Measurements from ENCODE around the gene RFWD3.

RFWD3 gene

DNA sequence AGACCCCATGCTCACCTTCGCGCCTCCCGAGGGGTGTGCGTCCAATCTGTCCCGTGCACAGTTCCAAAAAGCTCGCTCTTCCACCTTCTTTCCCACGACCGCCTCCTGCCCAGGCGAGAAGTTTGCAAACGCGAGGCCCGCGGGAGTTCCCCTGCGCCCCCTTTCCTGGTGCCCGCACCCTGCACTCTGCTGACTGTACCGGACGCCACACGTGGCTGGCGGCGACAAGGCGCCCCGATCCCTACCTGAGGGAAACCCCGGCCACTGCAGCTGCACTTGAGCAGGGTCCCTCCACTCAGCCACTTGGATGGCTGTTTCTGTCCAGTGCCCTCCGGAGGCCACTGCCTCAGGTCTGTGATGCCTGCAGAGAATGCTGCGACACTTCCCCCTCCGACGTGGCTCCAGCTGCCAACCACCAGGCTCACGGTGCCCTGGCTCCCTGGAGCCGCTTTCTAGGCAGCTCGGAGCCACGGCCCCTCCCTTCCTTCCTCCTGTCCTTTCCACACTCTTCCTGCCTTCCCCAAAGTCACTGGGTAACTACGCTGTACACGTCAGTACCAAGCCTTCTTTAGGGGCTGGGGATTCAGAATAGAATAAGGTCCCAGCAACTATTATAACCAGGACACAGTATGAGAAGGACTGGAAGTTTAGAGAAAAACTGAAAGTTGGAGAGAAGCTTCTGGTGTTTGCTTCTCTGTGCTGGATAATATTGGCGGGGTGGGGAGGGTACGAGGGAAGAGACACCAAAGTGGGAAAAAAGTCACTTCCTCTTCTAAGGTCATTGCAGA is 34.0 kb upstream of the RFWD3 start, which contains the start of gene MLKL:
MLKL (minus strand) TSS at position 425 of the 788 bp plus-strand sequence. CDS start 5,105 bp downstream, outside the sequence.
- no peaks in the 10 kb centered on the region for H3K9me3 ChIP-seq (ENCODE audit: insufficient read depth, low read length)
- H3K4me1 ChIP-seq (ENCODE audit: insufficient read depth, insufficient read length): no peaks in the 10 kb centered on the region
- peaks cover 13% of the 10 kb centered on the region for H3K27me3 ChIP-seq (ENCODE audit: insufficient read depth, insufficient read length)
- DNase-seq (ENCODE audit: low read depth, low spot score): no peak
- no peaks in the 10 kb centered on the region for H3K36me3 ChIP-seq (ENCODE audit: insufficient read depth, insufficient read length, low read length)
- peak within 1 kb of the TSS; percentile 77 for H3K9ac ChIP-seq (ENCODE audit: insufficient read length, low read depth)
- TF ChIP-seq SUZ12 (IDR thresholded peaks at IDR 0.05; ENCODE audit: extremely low read depth, insufficient read depth, insufficient read length): no peak
- TF ChIP-seq ZNF274 (IDR thresholded peaks at IDR 0.05; ENCODE audit: low read depth, low read length): no peak
- TF ChIP-seq YY1 (IDR thresholded peaks at IDR 0.05; ENCODE audit: insufficient read depth, insufficient read length): no peak
- H3K4me3 ChIP-seq (ENCODE audit: insufficient read length, low read depth): peak within 1 kb of the TSS; percentile 59

DNA sequence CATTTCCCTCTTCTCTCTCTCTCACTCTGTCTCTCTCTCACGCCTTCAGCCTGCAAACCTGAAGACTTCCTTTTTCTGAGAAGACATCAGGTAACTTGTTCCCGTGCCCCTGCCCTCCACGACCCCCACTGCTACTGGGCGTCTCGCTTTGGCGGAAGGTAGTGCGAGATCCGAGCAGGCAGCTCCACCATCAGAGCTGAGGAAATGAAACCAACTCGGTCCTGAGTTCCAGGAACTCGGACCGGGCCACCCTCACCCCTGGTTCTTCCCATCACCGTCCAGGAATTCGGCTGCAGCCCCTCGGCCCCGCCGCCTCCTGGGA is 33.4 kb upstream of the RFWD3 start:
- no peak for DNase-seq (ENCODE audit: low read depth, low spot score)
- peak overlapping the region; percentile 77 for H3K9ac ChIP-seq (ENCODE audit: insufficient read length, low read depth)
- TF ChIP-seq ZNF274 (IDR thresholded peaks at IDR 0.05; ENCODE audit: low read depth, low read length) (no peak), SUZ12 (IDR thresholded peaks at IDR 0.05; ENCODE audit: extremely low read depth, insufficient read depth, insufficient read length) (no peak), YY1 (IDR thresholded peaks at IDR 0.05; ENCODE audit: insufficient read depth, insufficient read length) (no peak)
- no peaks in the 10 kb centered on the region for H3K4me1 ChIP-seq (ENCODE audit: insufficient read depth, insufficient read length)
- H3K9me3 ChIP-seq (ENCODE audit: insufficient read depth, low read length): no peaks in the 10 kb centered on the region
- peak overlapping the region; percentile 59 for H3K4me3 ChIP-seq (ENCODE audit: insufficient read length, low read depth)
- H3K27me3 ChIP-seq (ENCODE audit: insufficient read depth, insufficient read length): peaks cover 13% of the 10 kb centered on the region
- peaks cover 4% of the 10 kb centered on the region for H3K36me3 ChIP-seq (ENCODE audit: insufficient read depth, insufficient read length, low read length)

GRCh38 chr16:74699666-74700065 is 33.0 kb upstream of the RFWD3 start:
- H3K4me3 ChIP-seq (ENCODE audit: insufficient read length, low read depth): no peak overlapping the region
- H3K36me3 ChIP-seq (ENCODE audit: insufficient read depth, insufficient read length, low read length): peaks cover 4% of the 10 kb centered on the region
- no peaks in the 10 kb centered on the region for H3K4me1 ChIP-seq (ENCODE audit: insufficient read depth, insufficient read length)
- no peak for DNase-seq (ENCODE audit: low read depth, low spot score)
- TF ChIP-seq YY1 (IDR thresholded peaks at IDR 0.05; ENCODE audit: insufficient read depth, insufficient read length): no peak
- TF ChIP-seq SUZ12 (IDR thresholded peaks at IDR 0.05; ENCODE audit: extremely low read depth, insufficient read depth, insufficient read length): no peak
- TF ChIP-seq ZNF274 (IDR thresholded peaks at IDR 0.05; ENCODE audit: low read depth, low read length): no peak
- no peak overlapping the region for H3K9ac ChIP-seq (ENCODE audit: insufficient read length, low read depth)
- H3K9me3 ChIP-seq (ENCODE audit: insufficient read depth, low read length): no peaks in the 10 kb centered on the region
- H3K27me3 ChIP-seq (ENCODE audit: insufficient read depth, insufficient read length): peaks cover 13% of the 10 kb centered on the region

DNA sequence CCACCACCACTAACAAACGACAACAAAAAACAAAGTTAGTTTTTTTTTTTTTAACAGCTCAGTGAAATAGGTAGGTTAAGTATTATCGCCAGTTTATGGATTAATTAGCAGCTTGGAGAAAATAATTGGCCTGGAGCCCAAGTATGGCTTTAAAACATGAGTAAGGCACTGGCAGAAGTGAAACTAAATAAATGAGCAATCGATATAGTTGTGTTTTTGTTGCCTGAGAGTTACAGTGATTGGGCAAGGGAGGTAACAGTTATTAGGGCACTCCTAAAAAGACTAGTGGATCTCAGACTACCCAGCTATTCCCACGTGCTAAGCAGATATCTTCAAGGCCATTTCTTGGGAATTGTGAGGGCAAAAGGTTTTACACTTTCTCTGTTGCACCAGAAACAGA is 31.5 kb upstream of the RFWD3 start:
- no peaks in the 10 kb centered on the region for H3K9me3 ChIP-seq (ENCODE audit: insufficient read depth, low read length)
- H3K9ac ChIP-seq (ENCODE audit: insufficient read length, low read depth): no peak overlapping the region
- peaks cover 13% of the 10 kb centered on the region for H3K27me3 ChIP-seq (ENCODE audit: insufficient read depth, insufficient read length)
- peaks cover 4% of the 10 kb centered on the region for H3K36me3 ChIP-seq (ENCODE audit: insufficient read depth, insufficient read length, low read length)
- H3K4me3 ChIP-seq (ENCODE audit: insufficient read length, low read depth): no peak overlapping the region
- DNase-seq (ENCODE audit: low read depth, low spot score): no peak
- H3K4me1 ChIP-seq (ENCODE audit: insufficient read depth, insufficient read length): no peaks in the 10 kb centered on the region
- TF ChIP-seq ZNF274 (IDR thresholded peaks at IDR 0.05; ENCODE audit: low read depth, low read length) (no peak), YY1 (IDR thresholded peaks at IDR 0.05; ENCODE audit: insufficient read depth, insufficient read length) (no peak), SUZ12 (IDR thresholded peaks at IDR 0.05; ENCODE audit: extremely low read depth, insufficient read depth, insufficient read length) (no peak)

DNA sequence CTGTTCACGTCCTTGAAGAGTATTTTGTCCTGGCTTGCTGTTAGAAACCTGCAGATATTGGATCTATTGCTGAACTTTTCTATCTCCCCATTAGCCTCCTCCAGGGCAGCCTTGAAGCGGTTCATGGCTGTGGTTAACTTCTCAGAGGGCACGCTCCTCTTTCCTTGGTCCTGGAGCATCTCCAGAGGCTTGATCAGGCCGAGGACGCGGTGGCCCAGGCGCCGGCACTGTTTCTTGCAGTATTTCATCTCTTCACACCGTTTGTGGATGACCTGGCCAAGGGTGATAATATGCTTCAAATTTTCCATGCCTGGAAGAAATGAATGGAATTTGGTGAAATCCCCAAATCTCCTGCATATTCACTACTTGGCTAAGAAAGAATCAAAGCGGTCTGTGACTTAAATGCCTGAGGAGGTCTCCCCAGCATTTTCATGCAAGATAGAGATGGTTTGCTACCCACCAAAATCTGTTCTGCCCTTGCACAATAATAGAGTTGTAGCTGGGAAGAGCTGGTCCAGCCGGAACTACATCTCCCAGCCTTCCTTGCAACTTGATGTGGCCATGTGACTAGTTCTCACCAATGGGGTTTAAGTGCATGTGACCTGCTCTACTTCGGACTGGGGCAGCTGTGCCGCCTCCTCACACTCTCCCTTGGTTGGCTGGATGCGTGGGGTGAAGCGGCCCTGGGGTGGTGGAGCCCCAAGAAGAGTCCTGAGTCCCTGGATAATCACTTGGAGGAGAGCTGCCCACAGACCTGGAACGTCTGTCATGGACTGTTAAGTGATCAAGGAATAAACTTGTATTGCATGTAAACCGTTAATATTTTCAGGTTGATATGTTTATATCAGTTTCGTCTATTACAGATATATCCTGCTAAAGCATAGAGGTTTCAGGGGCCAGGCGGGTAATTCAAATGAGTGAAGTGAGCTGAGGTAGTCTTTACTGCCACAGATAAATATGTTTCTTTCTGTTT is 29.1 kb upstream of the RFWD3 start:
- peak overlapping the region; percentile 14 for H3K9ac ChIP-seq (ENCODE audit: insufficient read length, low read depth)
- no peaks in the 10 kb centered on the region for H3K4me1 ChIP-seq (ENCODE audit: insufficient read depth, insufficient read length)
- peak overlapping the region; percentile 33 for H3K4me3 ChIP-seq (ENCODE audit: insufficient read length, low read depth)
- DNase-seq (ENCODE audit: low read depth, low spot score): peak; percentile 59
- peaks cover 10% of the 10 kb centered on the region for H3K36me3 ChIP-seq (ENCODE audit: insufficient read depth, insufficient read length, low read length)
- no peak for TF ChIP-seq SUZ12 (IDR thresholded peaks at IDR 0.05; ENCODE audit: extremely low read depth, insufficient read depth, insufficient read length)
- TF ChIP-seq ZNF274 (IDR thresholded peaks at IDR 0.05; ENCODE audit: low read depth, low read length): no peak
- no peak for TF ChIP-seq YY1 (IDR thresholded peaks at IDR 0.05; ENCODE audit: insufficient read depth, insufficient read length)
- peaks cover 12% of the 10 kb centered on the region for H3K27me3 ChIP-seq (ENCODE audit: insufficient read depth, insufficient read length)
- no peaks in the 10 kb centered on the region for H3K9me3 ChIP-seq (ENCODE audit: insufficient read depth, low read length)

GRCh38 chr16:74691093-74691855 is 24.6 kb upstream of the RFWD3 start:
- H3K9ac ChIP-seq (ENCODE audit: insufficient read length, low read depth): no peak overlapping the region
- H3K27me3 ChIP-seq (ENCODE audit: insufficient read depth, insufficient read length): no peaks in the 10 kb centered on the region
- peaks cover 15% of the 10 kb centered on the region for H3K36me3 ChIP-seq (ENCODE audit: insufficient read depth, insufficient read length, low read length)
- no peak for TF ChIP-seq YY1 (IDR thresholded peaks at IDR 0.05; ENCODE audit: insufficient read depth, insufficient read length)
- no peak for TF ChIP-seq ZNF274 (IDR thresholded peaks at IDR 0.05; ENCODE audit: low read depth, low read length)
- TF ChIP-seq SUZ12 (IDR thresholded peaks at IDR 0.05; ENCODE audit: extremely low read depth, insufficient read depth, insufficient read length): no peak
- no peaks in the 10 kb centered on the region for H3K4me1 ChIP-seq (ENCODE audit: insufficient read depth, insufficient read length)
- no peak for DNase-seq (ENCODE audit: low read depth, low spot score)
- no peak overlapping the region for H3K4me3 ChIP-seq (ENCODE audit: insufficient read length, low read depth)
- H3K9me3 ChIP-seq (ENCODE audit: insufficient read depth, low read length): no peaks in the 10 kb centered on the region
